SH-SY5Y (cell line): ENCODE results near the gene CAMK2D.

Source experiments
- GATA2 ChIP-seq: IDR thresholded peaks from 2 replicates; pipeline ENCODE4 v1.6.1; 2011; ENCODE audit warnings: mild to moderate bottlenecking, low read depth, low read length
- GATA3 ChIP-seq: IDR thresholded peaks from 2 replicates; pipeline ENCODE4 v1.6.1; 2011; ENCODE audit warnings: low read depth, mild to moderate bottlenecking, low read length, moderate library complexity

- TF ChIP-seq GATA3 (no peak), GATA2 (no peak)
Observed at GRCh38 chr4:113740857-113741379, 20.6 kb downstream of the CAMK2D start.
